GM12878 (cell line): Measurements from ENCODE around the gene TBC1D8. TPM values are rescaled to one million over a fixed set of nuclear protein-coding genes. Genes with fewer than 3 reads are reported as not detected.
A peak's percentile ranks its signal among the peaks of the same experiment; 100 is the strongest.

Experiments
- ATAC-seq: fragments of 200-7000 bp; cut with Tn5 transposase; 3 replicates; pipeline ENCODE4 v1.9.1; 2020; ENCODE audit warnings: mild to moderate bottlenecking, moderate library complexity
- Bru-seq: library from RNA; stranded (reverse); fragments of 400-500 nt; gene quantifications from one replicate; lab custom pipeline; 2021; lab: Mats Ljungman, UMichigan
- BruChase-seq, 2 experiments: library from RNA; stranded (reverse); fragments of 400-500 nt; gene quantifications; one replicate each; lab custom pipeline; 2021; lab: Mats Ljungman, UMichigan
- BruUV-seq: library from RNA; stranded (reverse); fragments of 400-500 nt; replicated peaks from 2 replicates; lab custom pipeline; 2021; lab: Mats Ljungman, UMichigan
- CTCF ChIA-PET: fragments of 300-600 bp; sonication (Branson Sonifier 250); formaldehyde crosslinking; extraction: SDS; loops from one replicate; lab custom pipeline; 2021; ENCODE audit warnings: inconsistent platforms; lab: Yijun Ruan, JAX
- POLR2A ChIA-PET: fragments of 350-600 bp; formaldehyde crosslinking; extraction: SDS; loops from one replicate; lab custom pipeline; 2021; ENCODE audit warnings: inconsistent platforms; lab: Charles Lee
- RAD21 ChIA-PET: fragments of 300-600 bp; sonication (Branson Sonifier 250); formaldehyde crosslinking; loops from one replicate; lab custom pipeline; 2023; ENCODE audit warnings: antibody characterized with exemption; ENCODE audit not compliant: unreplicated experiment; lab: Charles Lee
- SMC1A ChIA-PET: fragments of 300-600 bp; sonication (Branson Sonifier 250); formaldehyde crosslinking; loops from one replicate; lab custom pipeline; 2023; ENCODE audit not compliant: unreplicated experiment, uncharacterized antibody; lab: Charles Lee
- DNase-seq: peaks from one replicate; pipeline ENCODE4 v3.0.0-alpha.2; 2011; ENCODE audit warnings: low read depth, low spot score
- FAIRE-seq: peaks from 3 replicates; lab custom pipeline; 2011; peaks lifted over from hg19 to GRCh38; lab: Jason Lieb, UNC
- H2AFZ ChIP-seq: 2 replicates; pipeline ENCODE4 v1.6.0; 2011; ENCODE audit warnings: low read depth, low read length, control low read depth; ENCODE audit not compliant: control insufficient read depth
- H3K27ac ChIP-seq: 2 replicates; pipeline ENCODE4 v1.5.1; 2011; ENCODE audit warnings: control low read depth; ENCODE audit not compliant: control insufficient read depth, insufficient read depth
- H3K27me3 ChIP-seq, 2 experiments: replicated peaks in 1 of 2; 2 replicates each; pipeline versions ENCODE4 v1.6.0 to v1.6.1; 2011; ENCODE audit warnings: low read length in 1 of 2; ENCODE audit not compliant: control insufficient read depth in 2 of 2, insufficient read depth in 2 of 2
- H3K36me3 ChIP-seq, 2 experiments: 2 replicates each; pipeline ENCODE4 v1.5.1; 2011; ENCODE audit warnings: low read length in 1 of 2; ENCODE audit not compliant: control insufficient read depth in 2 of 2, insufficient read depth in 2 of 2
- H3K4me1 ChIP-seq: 2 replicates; pipeline ENCODE4 v1.6.1; 2011; ENCODE audit warnings: mild to moderate bottlenecking, low read length, moderate library complexity, mixed read lengths; ENCODE audit not compliant: control insufficient read depth, insufficient read depth
- H3K4me2 ChIP-seq: 2 replicates; pipeline ENCODE4 v1.6.0; 2011; ENCODE audit warnings: control low read depth; ENCODE audit not compliant: control insufficient read depth, insufficient read depth
- H3K4me3 ChIP-seq: fragments of 200-600 bp; sonication (generic); 2 replicates; pipeline ENCODE4 v1.5.1; 2016
- H3K79me2 ChIP-seq: 2 replicates; pipeline ENCODE4 v1.6.0; 2011; ENCODE audit warnings: low read length; ENCODE audit not compliant: control insufficient read depth, insufficient read depth
- H3K9ac ChIP-seq: 2 replicates; pipeline ENCODE4 v1.8.0; 2011; ENCODE audit warnings: low read length, control low read depth, mixed read lengths; ENCODE audit not compliant: control insufficient read depth, insufficient read depth
- H3K9me3 ChIP-seq: replicated peaks from 3 replicates; pipeline ENCODE4 v1.5.1; 2011; ENCODE audit warnings: mild to moderate bottlenecking, low read length; ENCODE audit not compliant: control insufficient read depth, insufficient read depth
- H4K20me1 ChIP-seq: 2 replicates; pipeline ENCODE4 v1.6.0; 2011; ENCODE audit not compliant: control insufficient read depth, insufficient read depth
- ASH2L ChIP-seq: fragments of 300-600, 200-600 bp; sonication (generic); IDR thresholded peaks from 2 replicates; pipeline ENCODE4 v1.6.1; 2017; ENCODE audit warnings: low read depth, mild to moderate bottlenecking, borderline replicate concordance
- BACH1 ChIP-seq: fragments of 450-650 bp; IDR thresholded peaks from 2 replicates; pipeline ENCODE4 v1.6.1; 2017; ENCODE audit warnings: mild to moderate bottlenecking, borderline replicate concordance
- BRCA1 ChIP-seq: IDR thresholded peaks from 2 replicates; pipeline ENCODE4 v1.6.1; 2011; ENCODE audit warnings: low read depth, low read length, improper control_type of control experiment
- CEBPB ChIP-seq, 2 experiments: fragments of 150-350 bp in 1 of 2; IDR thresholded peaks; 2 replicates each; pipeline ENCODE4 v1.6.1; 2012 to 2014; ENCODE audit warnings: low read depth in 2 of 2, low read length in 2 of 2, borderline replicate concordance in 1 of 2, inconsistent platforms in 1 of 2
- DPF2 ChIP-seq: fragments of 450-650 bp; IDR thresholded peaks from 2 replicates; pipeline ENCODE4 v1.6.1; 2017; ENCODE audit warnings: mild to moderate bottlenecking
- FOS ChIP-seq: IDR thresholded peaks from 3 replicates; pipeline ENCODE4 v1.6.1; 2011; ENCODE audit warnings: borderline replicate concordance; ENCODE audit not compliant: insufficient read length; ENCODE audit errors: extremely low read depth
- IKZF1 ChIP-seq: fragments of 450-650 bp; conservative IDR thresholded peaks from 2 replicates; pipeline ENCODE4 v1.6.1; 2017; ENCODE audit warnings: antibody characterized with exemption, mild to moderate bottlenecking
- IKZF2 ChIP-seq, 2 experiments: fragments of 450-650 bp; IDR thresholded peaks; 2 replicates each; pipeline ENCODE4 v1.6.1; 2017; ENCODE audit warnings: mild to moderate bottlenecking in 2 of 2, moderate library complexity in 2 of 2
- LARP7 ChIP-seq: fragments of 450-650 bp; IDR thresholded peaks from 2 replicates; pipeline ENCODE4 v1.6.1; 2017; ENCODE audit warnings: mild to moderate bottlenecking
- POLR2A ChIP-seq: IDR thresholded peaks from 2 replicates; pipeline ENCODE4 v1.6.1; 2011; ENCODE audit warnings: low read depth, mild to moderate bottlenecking, low read length
- RFX5 ChIP-seq: IDR thresholded peaks from 2 replicates; pipeline ENCODE4 v1.6.1; 2011; ENCODE audit warnings: low read depth, low read length, improper control_type of control experiment
- SMARCA5 ChIP-seq: fragments of 450-650 bp; IDR thresholded peaks from 2 replicates; pipeline ENCODE4 v1.6.1; 2017; ENCODE audit warnings: mild to moderate bottlenecking
- TAF1 ChIP-seq: IDR thresholded peaks from 2 replicates; pipeline ENCODE4 v1.6.1; 2011; ENCODE audit warnings: mild to moderate bottlenecking, low read depth, low read length, borderline replicate concordance
- USF1 ChIP-seq: IDR thresholded peaks from 2 replicates; pipeline ENCODE4 v1.6.1; 2011; ENCODE audit warnings: borderline replicate concordance, low read depth, mild to moderate bottlenecking, moderate library complexity, mixed read lengths, low read length; ENCODE audit not compliant: insufficient read depth; ENCODE audit errors: extremely low read length
- ZNF384 ChIP-seq: IDR thresholded peaks from 2 replicates; pipeline ENCODE4 v1.6.1; 2012; ENCODE audit warnings: low read depth, mild to moderate bottlenecking, low read length, improper control_type of control experiment, borderline replicate concordance
- WGBS: methylation state at CpG from one replicate; pipeline ENCODE4 v1.1.6; 2016; ENCODE audit warnings: low lambda C conversion rate; ENCODE audit not compliant: insufficient replicate concordance, insufficient coverage; ENCODE audit errors: missing lambda C conversion rate; 5-methylcytosine and 5-hydroxymethylcytosine counted together
- in situ Hi-C: fragments of 300-500 bp; cut with MboI; formaldehyde crosslinking; loops from 9 replicates; pipeline ENCODE4 v1.14.3; 2018; ENCODE audit warnings: mixed read lengths
- intact Hi-C: fragments of 100-400 bp; cut with micrococcal nuclease; formaldehyde crosslinking; loops from one replicate; pipeline ENCODE4 v1.14.2; 2022; ENCODE audit not compliant: unreplicated experiment
- long read RNA-seq, 2 experiments: library from polyadenylated mRNA; unstranded; transcript quantifications; one replicate each; pipeline ENCODE4 v2.0.0, GENCODE V29; 2019 to 2020
- polyA minus RNA-seq, 3 experiments: library from RNA; depleted of rRNA, polyadenylated mRNA; stranded (reverse); fragments of >200 nt; gene quantifications; 2 replicates each; pipeline ENCODE4 v1.2.3, GENCODE V29; 2011
- polyA plus RNA-seq, 11 experiments: library from polyadenylated mRNA; depleted of rRNA in 4 of 11; unstranded in 6 of 11; stranded (reverse) in 5 of 11; fragments of >200 nt; fragmentation: Nextera tagmentation in 4 of 11; fragmentation: Illumina TruSeq in 1 of 11; extraction: Ambion mirVana in 4 of 11; extraction: Trizol in 1 of 11; gene quantifications; 1 replicate in 1 of 11; 2 replicates in 10 of 11; pipeline versions ENCODE4 v1.2.1 to v1.2.3, GENCODE V29; 2011 to 2016; ENCODE audit warnings: inconsistent platforms in 2 of 11, missing spikeins in 2 of 11, low read depth in 1 of 11
- total RNA-seq, 4 experiments: library from RNA; depleted of rRNA in 3 of 4; stranded (reverse); fragments of >200 nt in 3 of 4; fragmentation: Illumina TruSeq in 1 of 4; extraction: Trizol in 1 of 4; gene quantifications; 2 replicates each; pipeline versions ENCODE4 v1.2.1 to v1.2.3, GENCODE V29; 2013 to 2021
- TF ChIP-seq, protein P1 (sequence below): fragments of 450-650 bp; conservative IDR thresholded peaks from 2 replicates; pipeline ENCODE4 v1.6.1; 2017; ENCODE audit warnings: mild to moderate bottlenecking, moderate library complexity

Gene TBC1D8
- total RNA-seq (2013; cell fraction: nucleolus; rRNA removed), result 7.1 and 9.3 TPM in 2 replicates
- 4.8 and 5.6 TPM in 2 replicates for total RNA-seq (2014; rRNA removed)
- total RNA-seq (2014; rRNA removed; fragmentation: Illumina TruSeq; extraction: Trizol), result 3.9 and 4.9 TPM in 2 replicates
- total RNA-seq (2021), result 4.4 and 4.9 TPM in 2 replicates
- polyA plus RNA-seq (2011; ENCODE audit: low read depth), result 2.8 TPM
- polyA plus RNA-seq (2011; rRNA removed), result 1.2 TPM in 2 replicates
- 0.67 and 0.90 TPM in 2 replicates for polyA plus RNA-seq (2011; cell fraction: cytosol; rRNA removed)
- polyA plus RNA-seq (2011; cell fraction: nucleus; rRNA removed), result 2.5 and 3.7 TPM in 2 replicates
- polyA plus RNA-seq (2012), result 5.1 and 6.0 TPM in 2 replicates
- polyA plus RNA-seq (2014; fragmentation: Illumina TruSeq; extraction: Trizol), result 4.0 and 4.8 TPM in 2 replicates
- 1 to 10 TPM in 1 of 2 experiments, under 1 TPM in 1; 0.80 to 1.5 TPM for polyA plus RNA-seq (2014; fragmentation: Nextera tagmentation; extraction: Ambion mirVana)
- 4.8 and 5.5 TPM in 2 replicates for polyA plus RNA-seq (2014; rRNA removed)
- 1 to 10 TPM; 4.0 to 4.7 TPM for polyA plus RNA-seq (2016; fragmentation: Nextera tagmentation; extraction: Ambion mirVana)
- 2.8 and 4.8 TPM in 2 replicates for polyA minus RNA-seq (2011; rRNA and poly(A)+ RNA removed)
- polyA minus RNA-seq (2011; cell fraction: cytosol; rRNA and poly(A)+ RNA removed), result 0.21 and 0.40 TPM in 2 replicates
- 1.2 and 2.0 TPM in 2 replicates for polyA minus RNA-seq (2011; cell fraction: nucleus; rRNA and poly(A)+ RNA removed)
- percentile 58 among the genes with signal in this experiment for Bru-seq, nascent RNA
- percentile 58 among the genes with signal in this experiment for BruChase-seq, experiment 1, labeled RNA remaining after a 6-hour chase
- percentile 56 among the genes with signal in this experiment for BruChase-seq, experiment 2, labeled RNA remaining after a 2-hour chase
- long read RNA-seq, experiment 1, result 0 reads
- long read RNA-seq, experiment 2, partial matches to known transcripts, result 1 of 5 reads
- long read RNA-seq, experiment 2, other reads (novel, unspliced or antisense), result 4 of 5 reads

- BruUV-seq, result no TSS peak
- in situ Hi-C loops, result loop anchor here (5.0 to 10.0 kb wide), 2 partner anchors 109 to 537 kb away; no protein-coding TSS in a partner anchor
- SMC1A ChIA-PET, result interaction anchor here (1.0 to 6.5 kb wide), 6 partner anchors 61 to 149 kb away, joined by 3 to 29 read pairs (median 6); partner anchors contain the start of gene RPL31
- FAIRE-seq (no peak), ATAC-seq (peak; percentile 84), DNase-seq (no peak)
- peak within 1 kb of the TSS; percentile 61 for H3K4me3 ChIP-seq
- WGBS, result 5% methylated on average over 59 of the region's 81 CpGs
- peaks cover 0 to 3% of the 10 kb centered on the region in 2 experiments; a peak in 2 of 4 replicates for H3K27me3 ChIP-seq
- H4K20me1 ChIP-seq, result no peaks in the 10 kb centered on the region
- H3K9ac ChIP-seq, result peak within 1 kb of the TSS; percentile 50
- H3K4me2 ChIP-seq, result peak within 1 kb of the TSS; percentile 66
- CTCF ChIA-PET, result interaction anchor here (1.0 to 4.4 kb wide), 3 partner anchors 107 to 138 kb away, joined by 3 to 46 read pairs (median 5); no protein-coding TSS in a partner anchor
- POLR2A ChIA-PET, result interaction anchor here (0.5 kb wide), 1 partner anchor 344 kb away, joined by 5 read pairs; no protein-coding TSS in a partner anchor
- TF ChIP-seq LARP7 (0 out of 2 replicates have a peak, but pooled peaks have one; percentile 16), RFX5 (no peak), POLR2A (peak; percentile 73), FOS (no peak), DPF2 (0 out of 2 replicates have a peak, but pooled peaks have one; percentile 22), CEBPB (IDR thresholded peaks at IDR 0.05; ENCODE audit: borderline replicate concordance in 1 of 2, low read depth in 2 of 2, low read length in 2 of 2) (no peak), BACH1 (0 out of 2 replicates have a peak, but pooled peaks have one; percentile 19), SMARCA5 (no peak), ZNF384 (no peak), IKZF2 (IDR thresholded peaks at IDR 0.05) (no peak), IKZF1 (peak; percentile 45; the same call in 1 of the 2 replicates), TAF1 (0 out of 2 replicates have a peak, but pooled peaks have one; percentile 12), BRCA1 (no peak), USF1 (peak; percentile 23), ASH2L (no peak)
- TF ChIP-seq, protein P1, sequence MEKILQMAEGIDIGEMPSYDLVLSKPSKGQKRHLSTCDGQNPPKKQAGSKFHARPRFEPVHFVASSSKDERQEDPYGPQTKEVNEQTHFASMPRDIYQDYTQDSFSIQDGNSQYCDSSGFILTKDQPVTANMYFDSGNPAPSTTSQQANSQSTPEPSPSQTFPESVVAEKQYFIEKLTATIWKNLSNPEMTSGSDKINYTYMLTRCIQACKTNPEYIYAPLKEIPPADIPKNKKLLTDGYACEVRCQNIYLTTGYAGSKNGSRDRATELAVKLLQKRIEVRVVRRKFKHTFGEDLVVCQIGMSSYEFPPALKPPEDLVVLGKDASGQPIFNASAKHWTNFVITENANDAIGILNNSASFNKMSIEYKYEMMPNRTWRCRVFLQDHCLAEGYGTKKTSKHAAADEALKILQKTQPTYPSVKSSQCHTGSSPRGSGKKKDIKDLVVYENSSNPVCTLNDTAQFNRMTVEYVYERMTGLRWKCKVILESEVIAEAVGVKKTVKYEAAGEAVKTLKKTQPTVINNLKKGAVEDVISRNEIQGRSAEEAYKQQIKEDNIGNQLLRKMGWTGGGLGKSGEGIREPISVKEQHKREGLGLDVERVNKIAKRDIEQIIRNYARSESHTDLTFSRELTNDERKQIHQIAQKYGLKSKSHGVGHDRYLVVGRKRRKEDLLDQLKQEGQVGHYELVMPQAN, result 0 out of 2 replicates have a peak, but pooled peaks have one; percentile 34
- H3K27ac ChIP-seq, result no peak within 1 kb of the TSS
- H3K9me3 ChIP-seq, result no peaks in the 10 kb centered on the region
- no peaks in the 10 kb centered on the region for H3K36me3 ChIP-seq
- H3K79me2 ChIP-seq, result peaks cover 2% of the 10 kb centered on the region; the same call in 1 of the 2 replicates
- intact Hi-C loops, result loop anchor here (5.0 kb wide), 1 partner anchor 544 kb away; no protein-coding TSS in a partner anchor
- H3K4me1 ChIP-seq, result peaks cover 10% of the 10 kb centered on the region
- RAD21 ChIA-PET, result interaction anchor here (0.6 to 3.4 kb wide), 6 partner anchors 86 to 543 kb away, joined by 3 to 17 read pairs (median 4); no protein-coding TSS in a partner anchor
- H2AFZ ChIP-seq, result peak within 1 kb of the TSS; percentile 71
Measured at GRCh38 chr2:101151146-101151858, at the start of gene TBC1D8. Gene TBC1D8 (minus strand): TSS chr2:101151382. CDS start chr2:101151253, 129 bp downstream.
